HG02678 (cell line): ENCODE measurements around the gene SPESP1.

Source experiments
- ATAC-seq: cut with Tn5 transposase; IDR thresholded peaks from one replicate; pipeline ENCODE4 v1.9.1; 2021; ENCODE audit warnings: mild to moderate bottlenecking, moderate library complexity; ENCODE audit not compliant: unreplicated experiment

SPESP1 gene

GRCh38 chr15:68990231-68990991 is 60.1 kb downstream of the SPESP1 start:
- ATAC-seq: no peak

- ATAC-seq: no peak
These were observed 60.7 kb downstream of the SPESP1 start for GRCh38 chr15:68990992-68991500.

GRCh38 chr15:68991723-68992122 is 61.4 kb downstream of the SPESP1 start:
- no peak for ATAC-seq

GRCh38 chr15:68992696-68993095 is 62.4 kb downstream of the SPESP1 start:
- ATAC-seq: no peak

- no peak for ATAC-seq
These were observed 63.0 kb downstream of the SPESP1 start for GRCh38 chr15:68993276-68993675.

GRCh38 chr15:68994149-68994548 is 63.8 kb downstream of the SPESP1 start:
- no peak for ATAC-seq

GRCh38 chr15:68994981-68995761 is 64.8 kb downstream of the SPESP1 start:
- ATAC-seq: no peak
